ENCODE data around the gene RAD1.

DNA sequence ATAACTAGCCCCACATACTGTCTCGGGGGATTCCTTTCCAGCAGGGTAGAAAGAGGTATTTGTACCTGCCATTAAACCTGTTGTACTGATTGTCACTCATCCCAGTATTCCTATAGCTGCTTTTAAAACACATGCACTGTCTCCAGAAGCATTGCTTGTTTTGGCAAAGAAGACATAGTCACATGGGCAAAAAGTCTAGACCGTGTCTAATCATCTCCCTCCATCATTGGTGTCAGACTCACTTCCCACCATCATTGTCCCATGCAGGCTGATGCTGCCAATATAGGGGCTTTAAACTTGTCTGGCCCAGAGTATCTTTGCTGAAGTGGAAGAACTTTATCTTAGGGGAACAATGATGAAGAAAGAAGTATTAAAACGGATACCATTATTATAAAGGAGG lies 26.6 kb upstream of the RAD1 start:
- TF ChIP-seq SUZ12 (IDR thresholded peaks at IDR 0.05) (no peak), FOXK2 (IDR thresholded peaks at IDR 0.05) (no peak)

Data from HEK293T (cell line).